T1000 (cell line): Measurements from ENCODE around the gene RBBP6.
A peak's percentile ranks its signal among the peaks of the same experiment; 100 is the strongest.
"Not testable (repeated sequence)": the region's sequence is repeated elsewhere in the genome, so short reads cannot be mapped to it uniquely, and the experiment has no call there.

Source experiments
- DNase-seq: peaks from one replicate; lab custom pipeline; 2025; ENCODE audit warnings: mixed read lengths; lab: John Stamatoyannopoulos, UW

Gene RBBP6, protein sequence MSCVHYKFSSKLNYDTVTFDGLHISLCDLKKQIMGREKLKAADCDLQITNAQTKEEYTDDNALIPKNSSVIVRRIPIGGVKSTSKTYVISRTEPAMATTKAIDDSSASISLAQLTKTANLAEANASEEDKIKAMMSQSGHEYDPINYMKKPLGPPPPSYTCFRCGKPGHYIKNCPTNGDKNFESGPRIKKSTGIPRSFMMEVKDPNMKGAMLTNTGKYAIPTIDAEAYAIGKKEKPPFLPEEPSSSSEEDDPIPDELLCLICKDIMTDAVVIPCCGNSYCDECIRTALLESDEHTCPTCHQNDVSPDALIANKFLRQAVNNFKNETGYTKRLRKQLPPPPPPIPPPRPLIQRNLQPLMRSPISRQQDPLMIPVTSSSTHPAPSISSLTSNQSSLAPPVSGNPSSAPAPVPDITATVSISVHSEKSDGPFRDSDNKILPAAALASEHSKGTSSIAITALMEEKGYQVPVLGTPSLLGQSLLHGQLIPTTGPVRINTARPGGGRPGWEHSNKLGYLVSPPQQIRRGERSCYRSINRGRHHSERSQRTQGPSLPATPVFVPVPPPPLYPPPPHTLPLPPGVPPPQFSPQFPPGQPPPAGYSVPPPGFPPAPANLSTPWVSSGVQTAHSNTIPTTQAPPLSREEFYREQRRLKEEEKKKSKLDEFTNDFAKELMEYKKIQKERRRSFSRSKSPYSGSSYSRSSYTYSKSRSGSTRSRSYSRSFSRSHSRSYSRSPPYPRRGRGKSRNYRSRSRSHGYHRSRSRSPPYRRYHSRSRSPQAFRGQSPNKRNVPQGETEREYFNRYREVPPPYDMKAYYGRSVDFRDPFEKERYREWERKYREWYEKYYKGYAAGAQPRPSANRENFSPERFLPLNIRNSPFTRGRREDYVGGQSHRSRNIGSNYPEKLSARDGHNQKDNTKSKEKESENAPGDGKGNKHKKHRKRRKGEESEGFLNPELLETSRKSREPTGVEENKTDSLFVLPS (N-terminal part only)

GRCh38 chr16:24539295-24539849 lies at the start of gene RBBP6:
TSS of gene RBBP6 (plus strand) at chr16:24539566. CDS start at chr16:24540627, 1,061 bp downstream.
- peak; percentile 90 for DNase-seq

DNA sequence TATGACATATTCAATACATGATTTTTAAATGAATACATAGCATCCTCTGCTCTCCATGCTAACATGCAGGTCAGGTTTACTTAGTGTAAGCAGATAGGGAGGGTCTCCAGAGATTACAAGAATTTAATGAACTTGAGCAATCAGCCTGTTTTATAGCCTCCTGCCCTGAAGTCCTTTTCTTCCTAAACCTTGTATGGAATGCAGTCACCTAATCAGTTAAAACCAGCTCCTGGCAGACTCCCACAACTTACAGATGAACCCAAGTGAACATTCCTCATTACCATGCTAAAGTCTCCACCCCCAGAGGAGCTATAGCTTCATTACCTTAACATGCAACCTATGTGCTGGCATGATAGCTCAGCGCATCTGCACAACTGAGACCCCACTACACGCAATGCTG lies 48.5 kb upstream of the RBBP6 start:
- no peak for DNase-seq

- peak; percentile 22 for DNase-seq
Observed at GRCh38 chr16:24491731-24492130, 47.6 kb upstream of the RBBP6 start.

DNA sequence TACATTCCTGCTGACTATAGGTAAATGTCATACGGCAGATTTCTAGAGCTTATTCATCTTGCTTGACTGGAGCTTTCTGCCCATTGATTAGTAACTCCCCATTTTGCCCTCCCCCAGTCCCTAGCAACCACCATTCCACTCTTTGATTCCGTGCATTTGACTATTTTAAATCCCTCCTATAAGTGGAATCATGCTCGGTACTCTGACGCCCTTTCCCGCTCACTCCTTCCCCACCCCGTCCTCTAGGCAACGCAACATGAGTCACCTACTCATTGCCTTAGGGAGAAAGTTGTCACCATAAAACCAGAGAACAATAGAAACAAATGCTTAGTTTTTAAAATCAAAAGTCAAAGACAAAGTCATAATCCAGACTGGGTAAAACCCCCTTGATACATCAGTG lies 45.5 kb upstream of the RBBP6 start:
- DNase-seq: peak; percentile 27

- DNase-seq: not testable (repeated sequence)
Observed at GRCh38 chr16:24495207-24495606, 44.2 kb upstream of the RBBP6 start.

GRCh38 chr16:24497440-24497839 lies 41.9 kb upstream of the RBBP6 start:
- no peak for DNase-seq

DNA sequence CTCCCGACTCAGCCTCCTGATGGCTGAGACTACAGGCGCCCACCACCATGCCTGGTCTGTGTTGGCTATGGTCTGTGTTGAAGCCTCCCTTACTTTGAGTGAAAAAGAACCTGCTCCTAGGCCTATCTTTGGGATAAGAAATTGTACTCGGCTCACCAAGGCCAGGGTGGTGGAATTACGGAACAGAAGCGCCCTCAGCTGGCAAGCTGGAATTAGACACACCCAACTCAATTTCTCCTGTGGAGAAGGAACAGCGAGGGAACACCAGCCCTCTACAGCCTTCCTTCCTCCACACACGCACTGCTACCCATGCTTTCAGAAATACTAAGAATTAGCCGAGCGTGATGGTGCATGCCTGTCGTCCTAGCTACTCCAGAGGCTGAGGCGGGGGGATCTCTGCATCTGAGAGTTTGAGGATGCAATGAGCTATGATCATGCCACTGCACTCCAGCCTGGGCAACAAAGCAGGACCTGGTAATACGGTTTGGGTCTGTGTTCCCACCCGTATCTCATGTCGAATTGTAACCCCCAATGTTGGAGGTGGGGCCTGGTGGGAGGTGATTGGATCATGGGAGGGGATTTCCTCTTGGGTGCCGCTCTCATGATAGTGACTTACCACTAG lies 40.1 kb upstream of the RBBP6 start:
- DNase-seq: no peak

DNA sequence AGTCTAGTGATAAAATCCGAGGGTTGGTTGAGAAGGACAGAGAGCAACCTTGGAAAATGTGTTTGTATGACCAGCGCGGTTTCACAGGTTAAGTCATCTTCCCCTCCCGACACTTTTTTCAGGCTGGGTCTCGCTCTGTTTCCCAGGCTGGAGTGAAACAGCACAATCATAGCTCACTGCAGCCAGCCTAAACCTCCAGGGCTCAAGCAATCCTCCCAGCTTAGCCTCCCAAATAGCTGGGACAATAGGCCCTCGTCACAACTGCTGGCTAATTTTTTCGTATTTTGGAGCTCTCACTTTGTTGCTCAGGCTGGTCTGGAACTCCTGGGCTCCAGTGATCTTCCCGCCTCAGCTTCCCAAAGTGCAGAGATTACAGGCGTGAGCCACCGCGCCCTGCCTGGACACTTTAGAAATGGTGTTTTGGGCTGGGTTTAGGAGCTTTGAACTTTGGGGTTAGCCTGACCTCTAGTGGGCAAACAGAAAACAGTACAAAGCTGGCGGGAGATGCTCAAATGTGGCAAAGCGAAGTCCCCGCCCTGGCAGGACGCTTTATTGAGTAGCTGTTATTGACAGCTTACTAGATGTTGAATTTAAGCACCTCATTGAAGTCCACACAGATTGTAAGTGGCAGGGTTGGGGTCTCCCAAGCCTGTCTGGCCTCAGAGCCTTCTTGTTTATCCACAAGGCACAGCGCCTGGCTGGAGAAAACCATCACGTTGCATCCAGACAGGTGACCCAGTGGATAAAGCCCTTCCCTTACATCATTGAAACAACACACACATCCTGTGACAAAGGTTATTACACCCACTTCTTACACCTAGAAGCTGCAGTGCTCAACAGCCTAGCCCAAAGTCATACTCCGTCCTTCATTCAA lies 34.7 kb upstream of the RBBP6 start:
- DNase-seq: peak; percentile 60

DNA sequence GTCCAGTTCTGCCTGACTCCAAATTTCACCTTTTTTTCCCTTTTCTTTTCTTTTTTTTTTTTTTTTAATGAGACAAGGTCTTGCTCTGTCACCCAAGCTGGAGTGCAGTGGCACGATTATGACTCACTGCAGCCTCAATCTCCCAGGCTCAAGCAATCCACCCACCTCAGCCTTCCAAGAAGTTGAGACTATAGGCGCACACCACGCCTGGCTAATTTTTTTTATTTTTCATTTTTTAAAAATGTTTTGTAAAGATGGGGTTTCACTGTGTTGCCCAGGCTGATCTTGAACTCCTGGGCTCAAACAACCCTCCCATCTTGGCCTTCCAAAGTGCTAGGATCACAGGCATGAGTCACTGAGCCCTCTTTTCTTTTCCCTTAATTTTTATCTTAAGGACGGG lies 33.4 kb upstream of the RBBP6 start:
- no peak for DNase-seq

DNA sequence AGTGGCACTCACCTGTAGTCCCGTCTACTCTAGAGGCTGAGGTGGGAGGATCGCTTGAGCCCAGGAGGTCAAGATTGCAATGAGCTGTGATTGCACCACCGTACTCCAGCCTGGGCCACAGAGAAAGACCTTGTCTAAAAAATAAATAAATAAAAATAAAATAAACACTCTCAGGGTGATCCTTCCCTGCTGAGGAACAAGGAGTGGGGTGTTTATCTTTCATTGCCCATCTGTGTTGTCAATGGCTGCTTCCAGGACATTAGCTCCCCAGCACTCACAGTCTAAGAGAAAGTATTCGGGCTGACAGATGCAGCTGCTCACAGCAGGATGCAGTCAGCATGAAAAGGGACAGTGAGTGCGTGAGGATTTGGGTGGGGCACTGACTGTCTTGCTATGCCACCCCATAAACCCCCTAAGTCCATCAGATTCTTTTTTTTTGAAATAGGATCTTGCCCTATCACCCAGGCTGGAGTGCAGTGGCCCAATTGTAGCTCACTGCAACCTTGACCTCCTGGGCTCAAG lies 31.3 kb upstream of the RBBP6 start:
- DNase-seq: no peak

DNA sequence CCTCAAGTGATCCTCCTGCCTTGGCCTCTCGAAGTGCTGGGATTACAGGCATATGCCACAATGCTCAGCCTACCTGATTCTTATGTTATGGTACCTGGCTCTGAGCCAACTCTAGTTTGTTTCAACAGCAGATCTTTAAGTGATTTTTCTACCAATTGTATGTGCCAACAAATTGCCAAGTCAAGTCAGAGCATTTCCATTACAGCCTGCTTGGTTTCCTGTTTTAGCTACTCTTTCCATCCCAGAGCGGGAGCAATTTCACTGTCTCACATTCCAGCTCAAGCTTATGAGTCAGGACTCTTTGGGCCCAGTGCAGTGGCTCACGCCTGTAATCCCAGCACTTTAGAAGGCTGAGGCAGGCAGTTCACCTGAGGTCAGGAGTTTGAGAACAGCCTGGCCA lies 30.8 kb upstream of the RBBP6 start:
- no peak for DNase-seq

GRCh38 chr16:24509536-24509935 lies 29.8 kb upstream of the RBBP6 start:
- DNase-seq: no peak

DNA sequence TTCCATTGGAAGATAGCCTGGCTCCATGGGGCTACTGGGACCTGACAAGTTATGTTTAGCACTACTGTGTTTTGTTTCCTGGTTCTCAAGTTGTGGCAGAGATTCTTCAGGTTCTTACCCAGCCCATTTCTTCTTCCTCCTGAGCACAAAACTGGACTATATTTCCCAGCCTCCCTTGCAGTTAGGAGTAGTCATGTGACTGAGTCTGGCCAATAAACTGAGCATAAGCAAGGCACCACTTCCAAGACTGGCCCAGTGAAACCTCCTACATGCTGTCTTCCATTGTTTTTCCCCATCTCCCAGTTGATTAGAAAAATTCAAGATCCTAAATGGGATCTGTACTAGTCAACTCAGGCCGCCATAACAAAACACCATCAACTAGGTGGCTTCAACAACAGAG lies 28.2 kb upstream of the RBBP6 start:
- no peak for DNase-seq

GRCh38 chr16:24511792-24512191 lies 27.6 kb upstream of the RBBP6 start:
- DNase-seq: no peak

DNA sequence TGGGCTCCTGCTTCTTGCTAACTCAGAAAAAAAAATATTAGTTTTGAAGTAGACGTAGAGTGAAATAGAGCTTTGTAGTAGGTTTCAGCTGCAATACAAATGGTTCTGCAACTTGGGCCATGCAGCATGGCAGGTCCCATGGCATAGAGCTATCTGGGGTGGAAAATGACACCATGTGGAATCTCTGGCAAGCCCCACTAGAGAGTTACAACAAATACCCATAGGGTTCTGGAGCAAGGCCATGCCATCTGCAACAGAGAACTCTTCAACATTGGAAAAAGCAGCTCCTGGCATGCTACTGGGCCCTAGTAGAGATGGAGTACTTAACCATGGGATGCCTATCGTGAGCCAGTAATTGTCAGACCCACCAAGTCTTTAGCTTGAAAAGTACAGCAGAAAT lies 25.3 kb upstream of the RBBP6 start:
- no peak for DNase-seq

- DNase-seq: no peak
Observed at GRCh38 chr16:24515186-24515585, 24.2 kb upstream of the RBBP6 start.

GRCh38 chr16:24516900-24517669 lies 22.3 kb upstream of the RBBP6 start:
- DNase-seq: peak; percentile 75

GRCh38 chr16:24518498-24518897 lies 20.9 kb upstream of the RBBP6 start:
- no peak for DNase-seq

DNA sequence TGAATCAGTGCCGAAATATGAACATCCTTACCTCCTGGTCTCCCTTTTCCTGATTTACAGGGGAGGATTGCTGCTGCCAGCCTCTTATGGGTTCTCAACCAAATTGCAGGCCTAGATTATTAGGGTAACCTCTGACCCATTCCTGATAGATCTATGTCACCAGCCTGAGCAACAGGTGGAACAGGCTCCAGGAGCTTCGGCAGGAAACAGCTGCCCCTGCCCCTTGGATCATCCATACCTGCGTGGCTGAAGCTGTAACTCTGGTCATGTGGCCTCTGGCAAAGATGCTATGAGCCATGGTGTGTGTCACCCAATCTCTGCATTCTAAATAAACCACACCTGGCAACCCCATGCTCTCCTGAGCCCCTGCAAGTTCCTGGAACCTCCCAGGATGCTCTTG lies 18.4 kb upstream of the RBBP6 start:
- DNase-seq: no peak

GRCh38 chr16:24522751-24523150 lies 16.6 kb upstream of the RBBP6 start:
- DNase-seq: no peak
